ENCODE measurements around the gene LPCAT1. TPM values are rescaled to one million over a fixed set of nuclear protein-coding genes. Genes with fewer than 3 reads are reported as not detected.

Gene LPCAT1
- total RNA-seq, 1 experiment from 2014 or later: 17.1 TPM

GRCh38 chr5:1498623-1499416 lies 24.9 kb downstream of the LPCAT1 start:
- no peaks in the 10 kb centered on the region for H3K27me3 Mint-ChIP-seq (ENCODE audit: insufficient read depth, unreplicated experiment)
- no TSS peak for BruUV-seq (replicated peaks)
- no peak overlapping the region for H3K27ac Mint-ChIP-seq (ENCODE audit: low read depth, unreplicated experiment)
- peaks cover 22% of the 10 kb centered on the region for H3K36me3 Mint-ChIP-seq (ENCODE audit: insufficient read depth, unreplicated experiment)
- no peaks in the 10 kb centered on the region for H3K4me1 Mint-ChIP-seq (ENCODE audit: insufficient read depth, unreplicated experiment)
- no peak for DNase-seq (ENCODE audit: unreplicated experiment)
- CTCF ChIA-PET: interaction anchor here (0.5 to 0.6 kb wide), 2 partner anchors 39 to 128 kb away, joined by 3 read pairs; no protein-coding TSS in a partner anchor
- intact Hi-C loops (cut with micrococcal nuclease): no loop called here
- TF ChIP-seq CTCF (IDR thresholded peaks at IDR 0.05; ENCODE audit: unreplicated experiment): no peak
- H3K4me3 Mint-ChIP-seq (ENCODE audit: unreplicated experiment): no peak overlapping the region
- POLR2A ChIA-PET: interaction anchor here (0.6 kb wide), 1 partner anchor 494 kb away, joined by 3 read pairs; no protein-coding TSS in a partner anchor
- no peaks in the 10 kb centered on the region for H3K9me3 Mint-ChIP-seq (ENCODE audit: unreplicated experiment)

- no peaks in the 10 kb centered on the region for H3K27me3 Mint-ChIP-seq (ENCODE audit: insufficient read depth, unreplicated experiment)
- intact Hi-C loops (cut with micrococcal nuclease): no loop called here
- H3K4me3 Mint-ChIP-seq (ENCODE audit: unreplicated experiment): no peak overlapping the region
- no peaks in the 10 kb centered on the region for H3K4me1 Mint-ChIP-seq (ENCODE audit: insufficient read depth, unreplicated experiment)
- no peak for TF ChIP-seq CTCF (IDR thresholded peaks at IDR 0.05; ENCODE audit: unreplicated experiment)
- peaks cover 22% of the 10 kb centered on the region for H3K36me3 Mint-ChIP-seq (ENCODE audit: insufficient read depth, unreplicated experiment)
- no peak for DNase-seq (ENCODE audit: unreplicated experiment)
- H3K27ac Mint-ChIP-seq (ENCODE audit: low read depth, unreplicated experiment): no peak overlapping the region
- H3K9me3 Mint-ChIP-seq (ENCODE audit: unreplicated experiment): no peaks in the 10 kb centered on the region
- CTCF ChIA-PET: interaction anchor here (0.5 kb wide), 1 partner anchor 38 kb away, joined by 3 read pairs; no protein-coding TSS in a partner anchor
- POLR2A ChIA-PET: no interaction called here
- no TSS peak for BruUV-seq (replicated peaks)
These were observed 25.8 kb downstream of the LPCAT1 start for GRCh38 chr5:1497795-1498622.

GRCh38 chr5:1497242-1497777 lies 26.4 kb downstream of the LPCAT1 start:
- intact Hi-C loops (cut with micrococcal nuclease): no loop called here
- no peak overlapping the region for H3K27ac Mint-ChIP-seq (ENCODE audit: low read depth, unreplicated experiment)
- no peak for TF ChIP-seq CTCF (IDR thresholded peaks at IDR 0.05; ENCODE audit: unreplicated experiment)
- no TSS peak for BruUV-seq (replicated peaks)
- no peak overlapping the region for H3K4me3 Mint-ChIP-seq (ENCODE audit: unreplicated experiment)
- no peaks in the 10 kb centered on the region for H3K27me3 Mint-ChIP-seq (ENCODE audit: insufficient read depth, unreplicated experiment)
- H3K9me3 Mint-ChIP-seq (ENCODE audit: unreplicated experiment): no peaks in the 10 kb centered on the region
- ChIA-PET CTCF (interaction anchor here (0.7 kb wide), 1 partner anchor 145 kb away, joined by 3 read pairs; no protein-coding TSS in a partner anchor), POLR2A (no interaction called here)
- no peaks in the 10 kb centered on the region for H3K4me1 Mint-ChIP-seq (ENCODE audit: insufficient read depth, unreplicated experiment)
- peaks cover 26% of the 10 kb centered on the region for H3K36me3 Mint-ChIP-seq (ENCODE audit: insufficient read depth, unreplicated experiment)
- no peak for DNase-seq (ENCODE audit: unreplicated experiment)

GRCh38 chr5:1495525-1495897 lies 28.2 kb downstream of the LPCAT1 start:
- H3K27ac Mint-ChIP-seq (ENCODE audit: low read depth, unreplicated experiment): no peak overlapping the region
- CTCF ChIA-PET: no interaction called here

More at GRCh38 chr5:1495525-1495897, 28.2 kb downstream of the LPCAT1 start:
- no peak for TF ChIP-seq CTCF (IDR thresholded peaks at IDR 0.05; ENCODE audit: unreplicated experiment)
- Mint-ChIP-seq H3K4me1 (ENCODE audit: insufficient read depth, unreplicated experiment) (no peaks in the 10 kb centered on the region), H3K4me3 (ENCODE audit: unreplicated experiment) (no peak overlapping the region), H3K27me3 (ENCODE audit: insufficient read depth, unreplicated experiment) (no peaks in the 10 kb centered on the region), H3K9me3 (ENCODE audit: unreplicated experiment) (no peaks in the 10 kb centered on the region), H3K36me3 (ENCODE audit: insufficient read depth, unreplicated experiment) (peaks cover 44% of the 10 kb centered on the region)
- intact Hi-C loops (cut with micrococcal nuclease): no loop called here
- POLR2A ChIA-PET: no interaction called here
- no peak for DNase-seq (ENCODE audit: unreplicated experiment)
- no TSS peak for BruUV-seq (replicated peaks)

Measured in MCF 10A (cell line).